ENCODE data around the gene JARID2. TPM values are rescaled to one million over a fixed set of nuclear protein-coding genes. Genes with fewer than 3 reads are reported as not detected.

Gene JARID2
- total and polyA plus RNA-seq, 2 of the 8 experiments (the other 6 are each of a cell fraction or from before 2014, with no cell fraction given): 60.1 to 239 TPM

DNA sequence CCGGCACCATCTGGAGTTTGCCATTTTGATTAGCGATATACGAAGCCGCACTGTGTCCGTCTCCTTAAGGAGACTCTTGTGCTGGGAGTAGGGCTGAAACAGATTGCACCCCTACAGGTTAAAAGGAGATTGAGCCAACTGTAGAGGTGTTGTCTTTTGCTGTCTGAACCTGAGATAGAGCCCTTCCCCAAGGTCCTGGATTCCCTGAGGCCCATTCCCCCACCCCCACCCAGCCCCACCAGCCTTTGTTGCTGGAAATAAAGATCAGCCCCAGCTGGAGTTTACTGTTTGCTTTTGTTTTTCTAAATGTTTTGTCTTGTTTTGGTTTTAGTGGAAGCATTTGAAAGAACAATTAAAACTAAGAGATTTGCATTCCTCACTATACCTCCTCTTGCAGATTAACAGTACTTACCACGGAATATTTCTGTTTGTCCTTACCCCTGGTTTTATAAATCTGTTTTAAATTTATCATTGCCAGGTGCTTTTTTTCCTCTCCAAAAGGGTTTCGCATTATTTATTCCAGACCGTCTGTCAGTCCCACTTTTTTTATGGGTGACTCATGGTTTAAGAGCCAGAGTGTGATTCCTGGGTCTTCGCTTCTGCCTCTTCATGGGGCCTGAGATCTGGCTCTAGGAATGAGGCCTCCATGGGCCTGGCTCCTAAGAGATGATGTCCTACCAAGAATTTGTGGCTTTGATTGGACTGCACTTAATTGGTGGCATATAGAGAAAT, 247.7 kb downstream of the JARID2 start (continued):
- TF ChIP-seq CHD7 (IDR thresholded peaks at IDR 0.05; ENCODE audit: insufficient replicate concordance, low read length): no peak
- peak; percentile 35; the same call in 1 of the 2 replicates for TF ChIP-seq SP1 (IDR thresholded peaks at IDR 0.05; ENCODE audit: low read depth, low read length)
- TF ChIP-seq CBX8 (IDR thresholded peaks at IDR 0.05; ENCODE audit: borderline replicate concordance, low read depth, low read length): no peak
